Gastrocnemius medialis (tissue), 4 donors: ENCODE results near the gene RAD51B. TPM values are rescaled to one million over a fixed set of nuclear protein-coding genes. Genes with fewer than 3 reads are reported as not detected.
A peak's percentile ranks its signal among the peaks of the same experiment; 100 is the strongest.

Source experiments
- ATAC-seq, 2 donors: fragments of 150-250 bp; one replicate each; pipeline ENCODE4 v1.9.1; 2016
- DNase-seq, 2 donors: peaks; one replicate each; pipeline ENCODE4 v3.0.0-alpha.2; 2019
- H3K27ac ChIP-seq, 4 donors: fragments of 200-600 bp; sonication (generic); 1 replicate in 1 of 4; 2 replicates in 3 of 4; pipeline ENCODE4 v1.5.1; 2016 to 2018; ENCODE audit warnings: mild to moderate bottlenecking in 2 of 4, moderate library complexity in 1 of 4
- H3K27me3 ChIP-seq, 3 donors: fragments of 200-600 bp; sonication (generic) in 2 of 3; 1 replicate in 1 of 3; 2 replicates in 2 of 3; pipeline versions ENCODE4 v1.5.1 to v1.6.0; 2016 to 2019; ENCODE audit warnings: mild to moderate bottlenecking in 1 of 3, moderate library complexity in 1 of 3
- H3K36me3 ChIP-seq, 2 donors: fragments of 200-600 bp; sonication (generic) in 1 of 2; one replicate each; pipeline ENCODE4 v1.5.1; 2017 to 2018
- H3K4me1 ChIP-seq, 2 donors: fragments of 200-600 bp; sonication (generic) in 1 of 2; one replicate each; pipeline ENCODE4 v1.5.1; 2016 to 2017; ENCODE audit warnings: mild to moderate bottlenecking in 2 of 2
- H3K4me3 ChIP-seq, 4 donors: fragments of 200-600 bp; sonication (generic) in 3 of 4; 1 replicate in 1 of 4; 2 replicates in 3 of 4; pipeline ENCODE4 v1.5.1; 2016 to 2019; ENCODE audit warnings: mild to moderate bottlenecking in 2 of 4
- H3K9me3 ChIP-seq, 3 donors: fragments of 200-600 bp; sonication (generic) in 2 of 3; 1 replicate in 1 of 3; 2 replicates in 2 of 3; pipeline ENCODE4 v1.5.1; 2016 to 2019
- POLR2A ChIP-seq, 2 donors: fragments of 450-650 bp; IDR thresholded peaks; one replicate each; pipeline ENCODE4 v1.6.1; 2017; ENCODE audit warnings: antibody characterized with exemption in 2 of 2, mild to moderate bottlenecking in 2 of 2, moderate library complexity in 2 of 2
- in situ Hi-C, 4 donors: fragments of 200-750 bp; cut with MboI; loops; one replicate each; pipeline versions ENCODE4 v1.15.0 to v1.8.0; 2017; ENCODE audit warnings: low sequenced_read_pairs in 4 of 4
- intact Hi-C: fragments of 100-400 bp; cut with DNase I; formaldehyde crosslinking; loops from one replicate; pipeline ENCODE4 v1.15.1; 2023; ENCODE audit warnings: low total_unique reads
- total RNA-seq, 4 donors: library from RNA; depleted of rRNA; stranded (reverse); fragments of >200 nt; gene quantifications; one replicate each; pipeline versions ENCODE4 v1.1.0 to v1.2.3, GENCODE V29; 2016
- TF ChIP-seq, protein P1 (sequence below), 5 experiments: fragments of 450-650 bp in 3 of 5; fragments of 200-600 bp in 2 of 5; sonication (generic) in 2 of 5; IDR thresholded peaks in 4 of 5; conservative IDR thresholded peaks in 1 of 5; 1 replicate in 4 of 5; 2 replicates in 1 of 5; pipeline ENCODE4 v1.5.1; 2016 to 2019; ENCODE audit warnings: antibody characterized with exemption in 5 of 5, mild to moderate bottlenecking in 3 of 5, moderate library complexity in 3 of 5

RAD51B gene
- total RNA-seq, 4 donors from 2014 or later, result 1.6 to 3.3 (median 2.4) TPM

- ATAC-seq (no peak), DNase-seq (no peak)
- TF ChIP-seq, protein P1, sequence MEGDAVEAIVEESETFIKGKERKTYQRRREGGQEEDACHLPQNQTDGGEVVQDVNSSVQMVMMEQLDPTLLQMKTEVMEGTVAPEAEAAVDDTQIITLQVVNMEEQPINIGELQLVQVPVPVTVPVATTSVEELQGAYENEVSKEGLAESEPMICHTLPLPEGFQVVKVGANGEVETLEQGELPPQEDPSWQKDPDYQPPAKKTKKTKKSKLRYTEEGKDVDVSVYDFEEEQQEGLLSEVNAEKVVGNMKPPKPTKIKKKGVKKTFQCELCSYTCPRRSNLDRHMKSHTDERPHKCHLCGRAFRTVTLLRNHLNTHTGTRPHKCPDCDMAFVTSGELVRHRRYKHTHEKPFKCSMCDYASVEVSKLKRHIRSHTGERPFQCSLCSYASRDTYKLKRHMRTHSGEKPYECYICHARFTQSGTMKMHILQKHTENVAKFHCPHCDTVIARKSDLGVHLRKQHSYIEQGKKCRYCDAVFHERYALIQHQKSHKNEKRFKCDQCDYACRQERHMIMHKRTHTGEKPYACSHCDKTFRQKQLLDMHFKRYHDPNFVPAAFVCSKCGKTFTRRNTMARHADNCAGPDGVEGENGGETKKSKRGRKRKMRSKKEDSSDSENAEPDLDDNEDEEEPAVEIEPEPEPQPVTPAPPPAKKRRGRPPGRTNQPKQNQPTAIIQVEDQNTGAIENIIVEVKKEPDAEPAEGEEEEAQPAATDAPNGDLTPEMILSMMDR (IDR thresholded peaks at IDR 0.05 in 4 of 5, conservative IDR thresholded peaks at IDR 0.05 in 1 of 5), result no peak
- no peak for TF ChIP-seq POLR2A (IDR thresholded peaks at IDR 0.05)
- Histone ChIP-seq H3K4me1 (peaks cover 50 to 85% of the 10 kb centered on the region in 2 donors), H3K36me3 (no peaks in the 10 kb centered on the region), H3K9me3 (no peaks in the 10 kb centered on the region), H3K4me3 (peak overlapping the region in 1 of 4 donors; percentile 14), H3K27me3 (no peaks in the 10 kb centered on the region), H3K27ac (peak overlapping the region; percentile 93 to 99 (median 97))
- intact Hi-C loops, result no loop called here
- in situ Hi-C loops, result loop anchor here in 3 of 4 donors (5.0 to 25.0 kb wide), 3 partner anchors 66 to 244 kb away; partner anchors contain the start of gene ZFP36L1 (in 1 of the 3)
These were observed 723.9 kb downstream of the RAD51B start for GRCh38 chr14:68543516-68543915.

DNA sequence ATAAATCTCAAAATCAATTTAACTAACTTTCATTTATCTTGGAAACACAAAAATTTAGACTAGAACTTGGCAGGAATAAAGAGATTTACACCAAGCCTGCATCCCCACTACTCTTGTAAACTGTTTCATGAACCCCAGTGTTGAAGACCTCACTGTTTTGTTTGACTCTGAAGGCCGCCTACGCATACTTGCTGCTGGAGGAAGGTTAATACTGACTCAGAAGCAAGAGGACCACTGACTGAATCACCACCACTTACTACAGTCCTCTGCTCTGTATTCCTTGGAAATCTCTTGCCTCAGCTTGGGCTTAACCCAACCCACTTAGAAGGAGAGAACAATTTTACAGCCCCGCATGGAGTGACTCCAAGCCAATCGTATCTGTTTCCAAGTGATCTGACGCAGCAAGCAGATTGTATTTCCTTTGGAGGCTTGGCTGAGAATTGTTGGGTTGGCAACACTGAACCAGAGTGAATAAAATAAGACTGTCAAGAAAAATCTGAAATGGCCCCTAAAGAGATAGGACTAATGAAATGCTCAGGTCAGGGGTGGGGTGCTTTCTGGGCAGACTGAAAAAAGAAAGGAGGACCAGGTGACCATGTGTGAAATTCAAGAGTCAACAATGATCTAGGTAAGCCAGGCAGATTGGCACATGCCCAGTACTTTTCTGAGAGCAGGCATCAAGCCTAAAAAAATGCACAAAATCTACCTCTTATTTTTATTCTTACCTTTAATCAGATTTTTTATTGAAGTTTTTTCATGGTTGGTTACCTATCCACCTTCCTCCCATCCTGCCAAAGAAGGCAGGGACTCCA is 724.7 kb downstream of the RAD51B start:
- intact Hi-C loops, result loop anchor here (2.0 kb wide), 1 partner anchor 53 kb away; no protein-coding TSS in a partner anchor
- H3K27me3 ChIP-seq, result no peaks in the 10 kb centered on the region
- peaks cover 49 to 83% of the 10 kb centered on the region in 2 donors for H3K4me1 ChIP-seq
- H3K4me3 ChIP-seq, result peak overlapping the region in 1 of 4 donors; percentile 14
- DNase-seq (peak; percentile 75 to 82), ATAC-seq (peak; percentile 22 to 40)
- H3K9me3 ChIP-seq, result no peaks in the 10 kb centered on the region
- H3K36me3 ChIP-seq, result no peaks in the 10 kb centered on the region
- TF ChIP-seq, protein P1 (IDR thresholded peaks at IDR 0.05 in 4 of 5, conservative IDR thresholded peaks at IDR 0.05 in 1 of 5), result no peak
- TF ChIP-seq POLR2A (IDR thresholded peaks at IDR 0.05), result peak; percentile 38 to 66
- in situ Hi-C loops, result loop anchor here in 3 of 4 donors (5.0 to 25.0 kb wide), 3 partner anchors 67 to 243 kb away; partner anchors contain the start of gene ZFP36L1 (in 1 of the 3)
- H3K27ac ChIP-seq, result peak overlapping the region; percentile 93 to 99 (median 97)

DNA sequence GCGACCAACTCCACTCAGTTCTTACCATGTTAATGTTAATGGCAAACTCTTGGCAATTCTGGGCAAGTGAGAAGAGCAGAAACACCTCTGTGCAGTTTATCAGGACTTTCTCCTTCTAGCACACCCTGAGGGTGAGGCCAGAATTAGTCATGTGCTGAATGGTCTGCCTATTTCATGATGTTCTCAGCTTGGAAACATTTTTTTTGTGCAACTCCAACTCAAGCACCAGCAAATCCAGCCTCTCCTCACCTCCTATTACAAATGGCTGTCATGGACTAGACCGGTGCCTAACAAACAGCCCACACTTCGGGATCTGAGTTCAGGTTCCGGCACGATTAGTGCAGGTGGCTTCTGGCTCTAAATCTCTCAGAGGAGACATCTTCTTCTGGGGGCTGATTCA is 727.3 kb downstream of the RAD51B start:
- TF ChIP-seq, protein P1 (IDR thresholded peaks at IDR 0.05 in 4 of 5, conservative IDR thresholded peaks at IDR 0.05 in 1 of 5), result no peak
- TF ChIP-seq POLR2A (IDR thresholded peaks at IDR 0.05), result peak in 1 of 2 donors; percentile 44
- H3K4me1 ChIP-seq, result peaks cover 63 to 89% of the 10 kb centered on the region in 2 donors
- ATAC-seq (peak; percentile 26 to 35), DNase-seq (peak; percentile 55 to 71)
- no peaks in the 10 kb centered on the region for H3K9me3 ChIP-seq
- peak overlapping the region; percentile 93 to 99 (median 97) for H3K27ac ChIP-seq
- in situ Hi-C loops, result loop anchor here in 3 of 4 donors (5.0 to 25.0 kb wide), 3 partner anchors 92 to 245 kb away; partner anchors contain the start of gene ZFP36L1 (in 3 of the 3)
- no peak overlapping the region for H3K4me3 ChIP-seq
- intact Hi-C loops, result loop anchor here (1.0 to 5.0 kb wide), 5 partner anchors 37 to 926 kb away; no protein-coding TSS in a partner anchor
- no peaks in the 10 kb centered on the region for H3K27me3 ChIP-seq
- H3K36me3 ChIP-seq, result no peaks in the 10 kb centered on the region

DNA sequence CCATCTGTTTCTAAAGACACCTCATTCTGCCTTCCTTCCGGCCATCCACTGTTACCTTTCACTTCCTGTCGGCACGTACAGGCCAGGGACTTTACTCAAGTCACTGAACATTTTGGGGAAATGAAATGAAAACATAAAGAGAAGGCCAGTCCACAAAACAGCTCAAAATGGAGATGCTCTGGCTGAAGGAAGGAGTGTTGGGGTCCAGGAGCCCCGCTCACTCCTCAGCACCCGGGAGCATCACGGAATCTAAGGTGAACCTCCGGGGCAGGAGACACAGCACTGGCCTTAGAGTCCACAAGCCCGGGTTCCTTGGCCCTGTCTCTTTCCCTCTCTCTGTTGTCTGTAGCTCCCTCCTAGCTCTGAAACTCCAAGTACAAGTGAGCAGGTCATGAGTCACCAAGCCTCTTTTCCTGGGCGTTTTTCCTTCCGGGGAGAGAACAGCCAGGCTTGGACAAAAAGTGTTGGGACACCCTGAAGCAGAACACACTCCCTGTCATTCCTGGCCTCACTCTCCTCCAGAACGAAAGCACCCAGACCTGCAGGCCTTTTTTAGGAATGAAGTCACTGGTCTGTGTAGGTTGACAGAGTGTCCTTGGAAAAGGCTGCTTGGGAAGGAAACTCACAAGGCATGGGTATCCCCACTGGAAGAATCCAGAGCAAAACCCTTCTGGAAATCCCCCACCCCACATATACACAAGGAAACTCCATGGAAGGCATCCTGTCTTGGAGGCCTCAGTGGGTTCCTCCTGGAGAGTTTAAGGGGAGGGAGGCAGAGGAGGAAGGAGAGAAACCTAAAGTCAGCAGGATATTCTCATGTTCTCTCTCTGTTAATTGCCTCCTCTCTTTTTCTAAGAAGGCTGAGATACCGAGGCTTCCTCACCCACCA is 728.0 kb downstream of the RAD51B start:
- in situ Hi-C loops, result loop anchor here in 3 of 4 donors (5.0 to 25.0 kb wide), 3 partner anchors 93 to 245 kb away; partner anchors contain the start of gene ZFP36L1 (in 3 of the 3)
- peak; percentile 53 to 67 for ATAC-seq
- no peaks in the 10 kb centered on the region for H3K36me3 ChIP-seq
- H3K27me3 ChIP-seq, result no peaks in the 10 kb centered on the region
- DNase-seq, result peak; percentile 92 to 96
- TF ChIP-seq, protein P1 (IDR thresholded peaks at IDR 0.05 in 4 of 5, conservative IDR thresholded peaks at IDR 0.05 in 1 of 5), result no peak
- peak; percentile 48 to 67 for TF ChIP-seq POLR2A (IDR thresholded peaks at IDR 0.05)
- peak overlapping the region in 2 of 4 donors; percentile 8 to 18 for H3K4me3 ChIP-seq
- peaks cover 69 to 96% of the 10 kb centered on the region in 2 donors for H3K4me1 ChIP-seq
- H3K27ac ChIP-seq, result peak overlapping the region; percentile 93 to 99 (median 97)
- intact Hi-C loops, result loop anchor here (1.0 to 5.0 kb wide), 6 partner anchors 37 to 927 kb away; no protein-coding TSS in a partner anchor
- no peaks in the 10 kb centered on the region for H3K9me3 ChIP-seq
